Measurements from ENCODE around the gene RGSL1. TPM values are rescaled to one million over a fixed set of nuclear protein-coding genes. Genes with fewer than 3 reads are reported as not detected.

RGSL1 gene
- polyA plus RNA-seq, 1 experiment = not detected

DNA sequence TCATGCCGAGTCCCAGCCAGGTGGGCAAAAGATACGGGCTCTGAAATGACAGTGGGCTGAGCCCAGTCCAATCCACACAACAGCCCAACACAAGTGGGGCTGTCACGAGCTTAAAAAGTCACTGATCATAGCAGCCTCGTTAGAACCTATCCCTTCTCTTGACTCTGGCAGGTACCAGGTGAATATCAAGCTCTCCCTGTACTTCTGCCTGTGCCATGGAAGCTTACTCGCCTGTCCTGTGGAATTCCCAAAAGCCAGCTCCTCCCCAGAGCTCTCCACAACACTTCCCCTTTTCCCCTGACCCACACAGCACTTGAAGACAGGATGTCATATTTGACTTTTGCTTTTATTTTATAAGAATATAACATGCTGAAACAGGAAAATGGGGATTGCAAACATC, 148.3 kb downstream of the RGSL1 start:
- POLR2A ChIA-PET = no interaction called here
- CTCF ChIA-PET = interaction anchor here (1.2 to 16.9 kb wide), 5 partner anchors 9 to 188 kb away, joined by 4 to 488 read pairs (median 7); partner anchors contain the start of gene NPL

GRCh38 chr1:182599339-182599738, 149.4 kb downstream of the RGSL1 start:
- no peaks in the 10 kb centered on the region for H3K36me3 ChIP-seq (ENCODE audit: control insufficient read depth, insufficient read depth, low read length)
- peak; percentile 37 for TF ChIP-seq CTCF (IDR thresholded peaks at IDR 0.05; ENCODE audit: insufficient read depth, low read depth, low read length)
- CTCF ChIA-PET = interaction anchor here (0.8 to 16.9 kb wide), 11 partner anchors 10 to 514 kb away, joined by 3 to 488 read pairs (median 3); partner anchors contain the start of genes NPL and RNASEL
- peaks cover 7% of the 10 kb centered on the region for H3K27me3 ChIP-seq (ENCODE audit: control insufficient read depth, insufficient read depth, low read length)
- H3K4me3 ChIP-seq (ENCODE audit: low read depth, low read length) = no peak overlapping the region
- POLR2A ChIA-PET = interaction anchor here (0.6 kb wide), 1 partner anchor 169 kb away, joined by 3 read pairs; no protein-coding TSS in a partner anchor
- no peak for DNase-seq (ENCODE audit: low read depth)

More for the DNA sequence above, 148.3 kb downstream of the RGSL1 start:
- Histone ChIP-seq H3K36me3 (ENCODE audit: control insufficient read depth, insufficient read depth, low read length) (no peaks in the 10 kb centered on the region), H3K27me3 (ENCODE audit: control insufficient read depth, insufficient read depth, low read length) (peaks cover 7% of the 10 kb centered on the region), H3K4me3 (ENCODE audit: low read depth, low read length) (no peak overlapping the region)
- TF ChIP-seq CTCF (IDR thresholded peaks at IDR 0.05; ENCODE audit: insufficient read depth, low read depth, low read length) = no peak
- no peak for DNase-seq (ENCODE audit: low read depth)

- Histone ChIP-seq H3K36me3 (ENCODE audit: control insufficient read depth, insufficient read depth, low read length) (no peaks in the 10 kb centered on the region), H3K27me3 (ENCODE audit: control insufficient read depth, insufficient read depth, low read length) (peaks cover 7% of the 10 kb centered on the region), H3K4me3 (ENCODE audit: low read depth, low read length) (no peak overlapping the region)
- no peak for TF ChIP-seq CTCF (IDR thresholded peaks at IDR 0.05; ENCODE audit: insufficient read depth, low read depth, low read length)
- ChIA-PET CTCF (interaction anchor here (0.8 to 16.9 kb wide), 18 partner anchors 9 to 204 kb away, joined by 3 to 488 read pairs (median 6); partner anchors contain the start of genes NPL and RNASEL), POLR2A (interaction anchor here (0.6 kb wide), 1 partner anchor 169 kb away, joined by 3 read pairs; no protein-coding TSS in a partner anchor)
- DNase-seq (ENCODE audit: low read depth) = no peak
Observed at GRCh38 chr1:182600036-182600713, 150.2 kb downstream of the RGSL1 start.

DNA sequence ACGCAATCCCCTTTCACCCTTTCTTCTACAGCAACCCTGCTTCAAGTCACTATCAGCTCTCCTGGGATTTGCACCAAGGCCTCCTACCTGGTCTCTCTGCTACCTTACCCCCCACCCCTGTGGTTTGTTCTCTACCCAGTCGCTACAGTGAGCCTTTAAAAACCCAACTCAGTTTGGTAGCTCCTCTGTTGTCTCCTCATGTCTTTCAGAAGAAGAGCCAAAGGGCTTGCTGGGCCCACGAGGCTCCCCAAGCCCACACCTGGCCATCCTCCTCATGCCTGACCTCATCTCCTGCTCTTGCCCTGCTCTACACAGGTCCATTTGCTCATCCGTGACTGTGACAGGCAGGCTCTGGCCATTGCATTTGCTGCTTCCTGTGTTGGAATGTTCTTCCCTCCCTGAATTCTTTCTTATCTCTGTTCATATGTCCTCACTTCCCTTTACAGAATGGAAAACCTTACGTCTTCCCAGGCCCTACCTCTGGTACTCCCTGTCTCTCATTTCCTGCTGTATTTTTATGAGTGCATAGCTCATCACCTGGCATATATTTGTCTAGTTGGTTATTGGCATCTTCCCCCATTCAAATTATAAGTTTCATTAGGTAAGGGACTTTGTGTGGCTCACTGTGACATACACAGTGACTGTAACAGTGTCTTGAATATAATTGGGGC, 150.9 kb downstream of the RGSL1 start:
- no peak for DNase-seq (ENCODE audit: low read depth)
- no peak for TF ChIP-seq CTCF (IDR thresholded peaks at IDR 0.05; ENCODE audit: insufficient read depth, low read depth, low read length)
- ChIA-PET POLR2A (interaction anchor here (0.6 kb wide), 1 partner anchor 314 kb away, joined by 13 read pairs; no protein-coding TSS in a partner anchor), CTCF (interaction anchor here (0.6 to 16.9 kb wide), 20 partner anchors 8 to 451 kb away, joined by 3 to 488 read pairs (median 4); partner anchors contain the start of gene NPL)
- peaks cover 7% of the 10 kb centered on the region for H3K27me3 ChIP-seq (ENCODE audit: control insufficient read depth, insufficient read depth, low read length)
- H3K36me3 ChIP-seq (ENCODE audit: control insufficient read depth, insufficient read depth, low read length) = no peaks in the 10 kb centered on the region
- H3K4me3 ChIP-seq (ENCODE audit: low read depth, low read length) = no peak overlapping the region

DNA sequence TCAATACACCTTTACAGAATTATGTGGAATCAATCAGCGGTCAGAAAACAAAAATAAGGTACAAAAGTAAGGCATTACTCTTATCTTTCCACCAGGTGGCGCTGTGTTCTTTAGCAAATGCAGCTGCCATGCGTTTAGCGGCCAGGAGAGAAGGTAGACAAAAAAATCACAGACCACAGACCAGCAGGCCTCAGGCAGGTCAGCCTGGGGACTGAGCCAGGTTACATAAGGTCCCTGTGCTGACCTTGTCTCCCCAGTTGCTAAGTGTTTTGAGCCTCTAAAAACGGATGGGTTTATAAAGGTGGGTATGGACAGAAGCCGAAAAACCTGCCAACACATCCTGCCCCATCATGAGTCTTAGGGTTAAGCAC, 151.5 kb downstream of the RGSL1 start:
- TF ChIP-seq CTCF (IDR thresholded peaks at IDR 0.05; ENCODE audit: insufficient read depth, low read depth, low read length) = peak; percentile 70
- Histone ChIP-seq H3K36me3 (ENCODE audit: control insufficient read depth, insufficient read depth, low read length) (no peaks in the 10 kb centered on the region), H3K27me3 (ENCODE audit: control insufficient read depth, insufficient read depth, low read length) (peaks cover 7% of the 10 kb centered on the region), H3K4me3 (ENCODE audit: low read depth, low read length) (no peak overlapping the region)
- no peak for DNase-seq (ENCODE audit: low read depth)
- ChIA-PET POLR2A (interaction anchor here (0.6 kb wide), 1 partner anchor 314 kb away, joined by 13 read pairs; no protein-coding TSS in a partner anchor), CTCF (interaction anchor here (0.6 to 16.9 kb wide), 16 partner anchors 8 to 452 kb away, joined by 3 to 488 read pairs (median 5); partner anchors contain the start of gene NPL)

All from BJ (cell line).